Fibroblast of skin of right quadriceps (primary cell): ENCODE measurements around the gene MAST4.

Source experiments
- DNase-seq: peaks from one replicate; pipeline ENCODE4 v3.0.0-alpha.2; 2013

The MAST4 gene

DNA sequence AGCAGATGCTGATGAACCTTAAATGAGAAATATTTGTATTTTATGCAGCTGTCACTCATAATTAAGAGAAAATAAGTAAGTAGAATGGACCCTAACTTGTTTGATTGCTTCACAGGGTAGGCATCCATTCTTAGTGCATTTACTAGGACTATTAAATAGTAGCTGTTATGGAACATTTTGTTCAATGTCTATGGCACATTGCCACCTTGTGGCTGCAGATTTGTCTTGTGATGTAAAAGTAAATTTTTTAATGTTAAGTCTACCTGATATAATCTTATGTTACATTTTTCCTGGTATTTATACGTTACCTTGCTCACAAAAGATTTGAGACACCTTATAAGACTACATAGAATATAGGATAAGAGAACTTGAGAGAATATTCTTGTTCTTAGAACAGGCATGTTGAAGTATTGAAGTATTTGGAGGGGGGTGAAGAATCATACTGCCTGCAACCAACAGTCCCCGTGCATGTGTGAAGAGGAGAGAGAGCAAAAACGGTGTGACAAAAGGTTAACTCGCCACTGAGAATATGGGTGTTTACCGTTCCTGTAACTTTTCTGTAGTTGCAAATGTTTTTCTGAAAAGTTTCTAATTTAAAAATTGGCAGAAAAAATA is 161.1 kb downstream of the MAST4 start:
- DNase-seq: peak; percentile 45

GRCh38 chr5:66757834-66758371 is 161.7 kb downstream of the MAST4 start:
- no peak for DNase-seq

- no peak for DNase-seq
Observed at GRCh38 chr5:66769030-66769733, 173.0 kb downstream of the MAST4 start.

DNA sequence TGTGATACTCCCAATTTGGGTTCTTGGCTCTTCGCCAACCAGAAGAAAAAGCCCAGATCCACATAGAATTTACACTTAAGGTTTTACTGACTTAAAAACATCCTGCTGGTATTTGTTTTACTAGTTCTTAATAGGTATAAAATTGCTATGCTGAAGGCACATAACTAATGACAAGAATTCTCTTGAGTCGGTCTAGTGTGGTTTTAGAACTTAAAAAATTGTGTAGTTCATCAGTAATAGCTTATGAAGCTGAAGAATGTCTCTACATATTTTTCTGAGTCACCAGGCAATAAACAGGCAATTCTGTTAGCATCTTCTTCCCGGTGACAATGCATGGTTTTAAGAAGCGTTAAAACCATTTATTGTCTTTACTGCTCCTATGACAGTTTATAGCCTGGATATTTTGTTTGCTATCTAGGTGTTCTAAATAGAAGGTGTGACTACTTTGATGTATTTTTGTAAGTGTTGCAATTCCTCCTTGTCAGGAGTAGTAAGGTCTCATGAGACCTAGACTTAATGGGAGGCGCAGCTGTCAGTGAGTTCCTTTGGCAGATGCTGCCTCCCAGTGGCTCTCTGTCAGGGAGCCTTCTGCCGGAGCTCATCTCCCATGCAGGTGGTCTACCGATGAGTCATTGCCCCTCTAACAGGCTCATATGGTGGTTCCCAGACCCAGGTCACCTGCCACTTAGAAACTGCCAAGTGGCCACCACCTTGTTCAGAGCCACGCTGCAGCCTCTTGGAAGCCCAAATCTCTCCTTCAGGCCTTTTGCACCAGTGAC is 173.8 kb downstream of the MAST4 start:
- peak; percentile 7 for DNase-seq

DNA sequence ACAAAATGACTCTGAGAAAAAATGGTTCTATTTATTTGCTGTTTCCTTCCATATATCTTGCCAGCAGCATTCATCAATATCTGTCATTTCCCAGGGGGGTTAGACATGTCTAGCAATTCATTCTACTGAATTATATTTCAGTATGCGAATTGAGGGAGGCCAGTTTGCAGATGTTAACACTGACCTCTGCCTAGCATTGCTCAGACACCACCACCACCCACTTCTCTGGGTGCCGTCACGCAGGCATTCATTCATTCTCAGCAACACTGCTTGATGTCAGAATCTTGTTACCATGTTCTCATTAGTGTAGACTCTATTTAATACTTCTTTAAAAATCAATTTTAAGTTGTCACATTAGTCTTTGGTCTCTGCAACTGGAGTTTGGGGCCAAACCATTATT is 181.7 kb downstream of the MAST4 start:
- no peak for DNase-seq

DNA sequence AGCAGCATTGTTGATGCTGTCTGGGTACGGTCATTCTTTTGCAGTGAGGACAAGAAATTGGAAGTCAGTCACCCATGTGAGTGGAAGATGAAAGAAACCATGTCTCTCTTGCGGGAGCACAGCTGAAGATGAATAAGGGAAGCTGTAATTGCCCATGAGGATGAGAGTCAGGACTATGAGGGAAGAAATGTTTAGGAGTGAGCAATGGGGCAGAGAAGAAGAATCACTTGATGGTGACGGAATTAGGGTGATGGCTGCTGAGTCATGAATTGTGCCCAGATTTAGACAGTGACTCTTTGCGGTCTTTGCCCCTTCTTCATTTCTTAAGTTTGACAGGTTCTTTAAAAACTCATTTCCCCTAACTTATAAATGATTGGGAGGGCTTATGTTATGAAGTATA is 183.3 kb downstream of the MAST4 start:
- DNase-seq: no peak

- DNase-seq: no peak
Observed at GRCh38 chr5:66788556-66788955, 192.4 kb downstream of the MAST4 start.

DNA sequence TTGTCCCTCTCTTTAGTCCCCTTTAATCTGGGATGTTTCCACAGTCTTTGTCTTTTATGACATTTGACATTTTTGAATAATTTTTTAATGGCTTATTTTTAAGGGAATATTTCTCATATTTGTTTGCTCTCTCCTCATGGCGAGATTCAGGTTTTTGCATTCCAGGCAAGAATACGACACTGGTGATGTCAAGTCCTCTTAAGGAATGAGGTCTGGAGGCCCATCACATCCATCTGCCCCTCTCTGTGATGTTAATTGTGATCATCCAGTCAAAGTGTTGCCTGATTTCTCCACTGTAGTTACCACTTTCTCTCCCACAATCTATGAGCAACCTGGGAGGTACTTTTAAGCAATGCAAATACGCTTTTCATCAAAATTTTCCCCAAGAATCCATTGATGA is 193.2 kb downstream of the MAST4 start:
- no peak for DNase-seq

DNA sequence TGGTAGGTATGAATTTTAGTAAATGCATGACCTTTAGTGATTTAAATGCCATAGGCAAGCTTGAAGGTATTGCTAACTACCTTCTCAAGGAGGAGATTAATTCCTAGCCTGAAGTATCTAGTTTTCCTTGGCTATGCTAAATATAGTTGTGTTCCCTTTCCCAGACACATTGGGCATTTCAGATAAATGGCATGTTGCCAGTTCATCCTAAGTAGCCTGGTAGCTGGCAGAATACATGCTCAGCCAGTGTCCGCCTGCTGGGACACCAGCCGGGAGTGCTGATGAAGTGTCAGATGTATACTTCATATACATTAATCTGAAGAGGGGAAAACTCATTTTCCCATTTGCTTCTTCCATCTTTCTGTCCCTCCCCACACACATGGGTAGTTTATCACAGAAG is 196.9 kb downstream of the MAST4 start:
- no peak for DNase-seq

DNA sequence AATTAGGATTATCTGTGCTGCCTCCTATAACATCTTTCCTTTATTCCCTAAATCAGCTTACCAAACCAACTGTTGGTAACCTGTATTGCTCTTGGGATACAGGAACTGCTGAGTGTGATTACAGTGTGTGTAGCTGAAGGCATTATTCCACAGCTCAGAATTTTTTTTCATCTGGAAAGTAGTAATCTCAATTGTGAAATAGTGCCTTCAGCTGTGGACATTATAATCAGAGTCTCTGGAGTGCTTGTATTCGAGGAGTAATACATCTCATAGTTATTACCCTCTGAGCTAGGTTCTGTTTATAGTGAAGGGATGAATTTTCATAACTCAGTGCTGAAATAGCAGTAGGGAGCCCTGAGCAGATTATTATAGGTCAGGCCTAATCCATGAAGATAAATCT is 199.5 kb downstream of the MAST4 start:
- no peak for DNase-seq

- no peak for DNase-seq
Observed at GRCh38 chr5:66796305-66797292, 200.4 kb downstream of the MAST4 start.

DNA sequence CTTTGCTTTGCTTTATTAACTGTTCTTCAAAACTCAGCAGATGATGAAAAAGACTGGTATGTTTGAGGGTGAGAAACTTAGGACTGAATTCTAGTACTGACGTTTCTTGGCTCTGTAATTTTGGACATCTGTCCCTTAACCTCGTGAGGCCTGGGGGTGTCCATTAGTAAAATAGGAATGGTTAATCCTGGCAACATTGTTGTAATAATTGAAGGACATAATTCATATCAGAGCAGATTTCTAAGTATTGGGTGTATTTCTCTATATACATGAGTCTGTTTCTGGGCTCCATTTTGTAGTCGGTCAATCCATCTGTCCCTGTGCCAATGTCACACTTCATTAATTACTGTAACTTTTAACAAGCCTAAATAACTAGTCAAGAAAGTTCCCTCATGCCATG is 206.7 kb downstream of the MAST4 start:
- no peak for DNase-seq

GRCh38 chr5:66805514-66806430 is 209.6 kb downstream of the MAST4 start:
- no peak for DNase-seq

DNA sequence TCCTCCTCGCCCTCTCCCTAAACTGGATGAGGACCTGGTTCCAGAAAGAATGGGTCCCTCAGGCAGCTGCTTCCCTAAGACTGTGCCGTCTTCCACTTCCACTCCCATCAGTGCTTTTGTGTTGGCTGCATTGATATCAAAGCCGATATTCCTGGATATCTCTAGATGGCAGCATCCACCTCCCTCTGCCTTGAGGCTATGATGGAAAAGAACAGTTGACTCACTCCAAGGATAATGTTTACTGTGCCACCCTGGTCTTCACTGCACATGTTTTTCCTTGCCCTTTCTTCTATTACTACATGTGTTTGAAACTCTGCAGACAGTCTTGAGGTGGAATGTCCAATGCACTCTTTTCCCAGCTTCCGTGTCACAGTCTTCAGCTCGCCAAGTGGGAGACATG is 211.6 kb downstream of the MAST4 start:
- DNase-seq: peak; percentile 46

GRCh38 chr5:66808663-66809062 is 212.5 kb downstream of the MAST4 start:
- no peak for DNase-seq

GRCh38 chr5:66810151-66810550 is 214.0 kb downstream of the MAST4 start:
- no peak for DNase-seq

GRCh38 chr5:66810848-66811261 is 214.7 kb downstream of the MAST4 start:
- DNase-seq: no peak

- no peak for DNase-seq
Observed at GRCh38 chr5:66812291-66812690, 216.1 kb downstream of the MAST4 start.

GRCh38 chr5:66813306-66813705 is 217.1 kb downstream of the MAST4 start:
- no peak for DNase-seq

- peak; percentile 35 for DNase-seq
Observed at GRCh38 chr5:66814146-66814991, 218.2 kb downstream of the MAST4 start.
